Measurements from ENCODE around the gene PHF21B. TPM values are rescaled to one million over a fixed set of nuclear protein-coding genes. Genes with fewer than 3 reads are reported as not detected.

Gene PHF21B
- total and polyA plus RNA-seq, 7 donors = 0.13 to 0.66 (median 0.28) TPM; not detected in 4

GRCh38 chr22:45014654-45015053, 4.8 kb upstream of the PHF21B start:
- Histone ChIP-seq H3K4me3 (no peak overlapping the region), H3K4me1 (peaks cover 0 to 11% (median 8%) of the 10 kb centered on the region in 4 donors), H3K9me3 (no peaks in the 10 kb centered on the region), H3K27ac (no peak overlapping the region), H3K36me3 (no peaks in the 10 kb centered on the region), H3K27me3 (peaks cover 9 to 72% (median 42%) of the 10 kb centered on the region in 3 donors)
- WGBS, 2 donors = 46 to 62% methylated on average over 4 of the region's 4 CpGs
- TF ChIP-seq POLR2AphosphoS5 (IDR thresholded peaks at IDR 0.05) = no peak
- TF ChIP-seq CTCF (IDR thresholded peaks at IDR 0.05) = no peak
- TF ChIP-seq EP300 (IDR thresholded peaks at IDR 0.05) = no peak
- TF ChIP-seq POLR2A (IDR thresholded peaks at IDR 0.05) = no peak
- no peak for DNase-seq
- intact Hi-C loops (cut with DNase I) = no loop called here

GRCh38 chr22:45013138-45013537, 3.3 kb upstream of the PHF21B start:
- Histone ChIP-seq H3K27ac (no peak overlapping the region), H3K27me3 (peaks cover 20 to 86% (median 56%) of the 10 kb centered on the region in 3 donors), H3K36me3 (no peaks in the 10 kb centered on the region), H3K9me3 (no peaks in the 10 kb centered on the region), H3K4me3 (no peak overlapping the region), H3K4me1 (peaks cover 0 to 24% (median 23%) of the 10 kb centered on the region in 4 donors)
- WGBS, 2 donors = 86 to 93% methylated on average over 5 of the region's 5 CpGs
- TF ChIP-seq EP300 (IDR thresholded peaks at IDR 0.05) = no peak
- intact Hi-C loops (cut with DNase I) = no loop called here
- no peak for DNase-seq

- 5 to 7% methylated on average over 17 of the region's 17 CpGs for WGBS, 2 donors
- Histone ChIP-seq H3K4me3 (peak overlapping the region; percentile 32 to 58 (median 48)), H3K36me3 (no peaks in the 10 kb centered on the region), H3K4me1 (peaks cover 0 to 45% (median 41%) of the 10 kb centered on the region in 4 donors), H3K27me3 (peaks cover 33 to 89% (median 81%) of the 10 kb centered on the region in 3 donors), H3K9me3 (no peaks in the 10 kb centered on the region), H3K27ac (peak overlapping the region in 1 of 4 donors; percentile 68)
- DNase-seq = no peak
- TF ChIP-seq CTCF (IDR thresholded peaks at IDR 0.05) (no peak), EP300 (IDR thresholded peaks at IDR 0.05) (no peak), POLR2AphosphoS5 (IDR thresholded peaks at IDR 0.05) (no peak), POLR2A (IDR thresholded peaks at IDR 0.05) (no peak)
- intact Hi-C loops (cut with DNase I) = no loop called here
These were observed 711 bp upstream of the PHF21B start for GRCh38 chr22:45010532-45010900.

GRCh38 chr22:45008751-45009605, 827 bp downstream of the PHF21B start:
- 2 to 3% methylated on average over 90 of the region's 90 CpGs for WGBS, 2 donors
- Histone ChIP-seq H3K27ac (peak overlapping the region in 1 of 4 donors; percentile 58), H3K4me3 (peak overlapping the region; percentile 14 to 58 (median 48)), H3K36me3 (no peaks in the 10 kb centered on the region), H3K9me3 (no peaks in the 10 kb centered on the region), H3K27me3 (peaks cover 33 to 94% (median 70%) of the 10 kb centered on the region in 3 donors), H3K4me1 (peaks cover 0 to 45% (median 41%) of the 10 kb centered on the region in 4 donors)
- DNase-seq = no peak
- intact Hi-C loops (cut with DNase I) = no loop called here
- TF ChIP-seq CTCF (IDR thresholded peaks at IDR 0.05) (no peak), POLR2A (IDR thresholded peaks at IDR 0.05) (no peak), POLR2AphosphoS5 (IDR thresholded peaks at IDR 0.05) (no peak)

GRCh38 chr22:45008186-45008681, 1.6 kb downstream of the PHF21B start:
- intact Hi-C loops (cut with DNase I) = no loop called here
- no peak for DNase-seq
- H3K9me3 ChIP-seq = no peaks in the 10 kb centered on the region
- H3K27ac ChIP-seq = peak overlapping the region; percentile 0 to 88 (median 24)
- 3 to 9% methylated on average over 46 of the region's 46 CpGs for WGBS, 2 donors
- H3K4me3 ChIP-seq = peak overlapping the region; percentile 21 to 58 (median 48)
- peaks cover 33 to 97% (median 70%) of the 10 kb centered on the region in 3 donors for H3K27me3 ChIP-seq
- TF ChIP-seq POLR2AphosphoS5 (IDR thresholded peaks at IDR 0.05) = no peak
- no peak for TF ChIP-seq EP300 (IDR thresholded peaks at IDR 0.05)
- TF ChIP-seq CTCF (IDR thresholded peaks at IDR 0.05) = no peak
- TF ChIP-seq POLR2A (IDR thresholded peaks at IDR 0.05) = no peak
- H3K36me3 ChIP-seq = no peaks in the 10 kb centered on the region
- H3K4me1 ChIP-seq = peaks cover 0 to 45% (median 41%) of the 10 kb centered on the region in 4 donors

Data from sigmoid colon (tissue), 7 donors.